Mucosa of stomach (tissue), 1 donor: ENCODE data around the gene GALNT2.

Experiments used
- H3K27me3 ChIP-seq: one replicate; pipeline ENCODE4 v1.7.0; 2013; ENCODE audit warnings: mild to moderate bottlenecking, low read length; ENCODE audit not compliant: control insufficient read depth, insufficient read depth
- H3K36me3 ChIP-seq: one replicate; pipeline ENCODE4 v1.7.0; 2013; ENCODE audit warnings: low read length; ENCODE audit not compliant: control insufficient read depth, insufficient read depth
- H3K4me1 ChIP-seq: one replicate; pipeline ENCODE4 v1.7.0; 2013; ENCODE audit warnings: mild to moderate bottlenecking, low read length; ENCODE audit not compliant: control insufficient read depth, insufficient read depth
- H3K4me3 ChIP-seq: one replicate; pipeline ENCODE4 v1.7.0; 2013; ENCODE audit warnings: low read length
- H3K9ac ChIP-seq: one replicate; pipeline ENCODE4 v1.7.0; 2013; ENCODE audit warnings: mild to moderate bottlenecking, low read length, moderate library complexity
- H3K9me3 ChIP-seq: one replicate; pipeline ENCODE4 v1.7.0; 2013; ENCODE audit warnings: mild to moderate bottlenecking, low read length, moderate library complexity; ENCODE audit not compliant: control insufficient read depth
- donor health status: Pancreatic carcinoma.

GALNT2 gene

DNA sequence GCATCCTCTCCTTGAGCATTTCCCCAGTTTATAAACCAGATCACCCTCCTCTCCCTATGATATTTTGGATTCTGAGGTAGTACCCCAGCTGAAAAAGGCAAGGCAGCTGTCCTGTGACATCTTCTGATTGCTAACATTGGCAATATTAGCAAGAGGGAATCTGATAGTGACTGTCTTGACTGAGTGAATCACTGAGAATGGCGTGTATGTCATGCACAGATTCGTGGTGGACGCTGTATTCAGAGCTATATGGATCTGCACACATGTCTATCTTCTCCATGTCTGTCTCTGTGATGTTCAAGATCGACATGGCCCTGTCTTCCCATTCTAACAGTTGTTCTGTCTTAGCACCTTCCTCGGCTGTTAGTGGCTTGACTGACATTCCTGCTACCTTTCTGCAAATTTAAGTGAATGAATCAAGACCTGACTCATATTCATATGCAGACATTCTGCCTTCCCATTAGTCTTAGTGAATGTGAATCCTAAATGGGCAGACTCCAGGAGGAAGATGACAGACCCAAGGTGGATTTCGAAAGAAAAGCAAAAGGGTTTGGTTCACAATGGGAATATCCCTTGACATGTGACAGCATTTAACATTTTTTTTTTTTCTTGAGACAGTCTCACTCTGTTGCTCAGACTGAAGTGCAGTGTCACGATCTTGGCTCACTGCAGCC is 261.4 kb downstream of the GALNT2 start:
- H3K36me3 ChIP-seq, result no peaks in the 10 kb centered on the region

DNA sequence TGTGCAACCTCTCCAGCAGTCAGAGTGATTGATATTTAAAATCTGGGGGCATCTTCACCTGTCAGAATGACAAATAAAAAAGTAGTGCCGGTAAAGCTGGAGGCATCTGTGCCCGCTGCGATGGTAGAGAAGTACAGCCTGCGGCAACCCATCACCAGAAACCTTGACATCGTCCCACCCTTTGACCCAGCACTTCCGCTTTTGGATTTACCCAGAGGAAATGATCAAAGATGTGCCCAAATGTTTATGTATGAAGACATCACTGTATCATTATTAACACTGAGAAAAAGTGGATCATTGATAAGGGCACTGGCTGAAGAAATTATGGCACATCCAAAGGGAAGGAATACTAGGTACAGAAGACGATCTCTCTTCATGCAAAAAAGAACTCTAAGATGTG is 263.1 kb downstream of the GALNT2 start:
- H3K36me3 ChIP-seq, result no peaks in the 10 kb centered on the region
- no peaks in the 10 kb centered on the region for H3K4me1 ChIP-seq
- H3K9me3 ChIP-seq, result no peaks in the 10 kb centered on the region
- H3K9ac ChIP-seq, result no peak overlapping the region
- no peak overlapping the region for H3K4me3 ChIP-seq
- no peaks in the 10 kb centered on the region for H3K27me3 ChIP-seq

More for the DNA sequence above, 261.4 kb downstream of the GALNT2 start:
- Histone ChIP-seq H3K9me3 (no peaks in the 10 kb centered on the region), H3K9ac (no peak overlapping the region), H3K27me3 (no peaks in the 10 kb centered on the region), H3K4me3 (no peak overlapping the region), H3K4me1 (no peaks in the 10 kb centered on the region)
